ENCODE data around the gene CLTA. TPM values are rescaled to one million over a fixed set of nuclear protein-coding genes. Genes with fewer than 3 reads are reported as not detected.
"Not testable (repeated sequence)": the region's sequence is repeated elsewhere in the genome, so short reads cannot be mapped to it uniquely, and the experiment has no call there.

CLTA gene
- polyA plus RNA-seq, 3 donors from 2014 or later = 62.2 to 121 (median 89.0) TPM

DNA sequence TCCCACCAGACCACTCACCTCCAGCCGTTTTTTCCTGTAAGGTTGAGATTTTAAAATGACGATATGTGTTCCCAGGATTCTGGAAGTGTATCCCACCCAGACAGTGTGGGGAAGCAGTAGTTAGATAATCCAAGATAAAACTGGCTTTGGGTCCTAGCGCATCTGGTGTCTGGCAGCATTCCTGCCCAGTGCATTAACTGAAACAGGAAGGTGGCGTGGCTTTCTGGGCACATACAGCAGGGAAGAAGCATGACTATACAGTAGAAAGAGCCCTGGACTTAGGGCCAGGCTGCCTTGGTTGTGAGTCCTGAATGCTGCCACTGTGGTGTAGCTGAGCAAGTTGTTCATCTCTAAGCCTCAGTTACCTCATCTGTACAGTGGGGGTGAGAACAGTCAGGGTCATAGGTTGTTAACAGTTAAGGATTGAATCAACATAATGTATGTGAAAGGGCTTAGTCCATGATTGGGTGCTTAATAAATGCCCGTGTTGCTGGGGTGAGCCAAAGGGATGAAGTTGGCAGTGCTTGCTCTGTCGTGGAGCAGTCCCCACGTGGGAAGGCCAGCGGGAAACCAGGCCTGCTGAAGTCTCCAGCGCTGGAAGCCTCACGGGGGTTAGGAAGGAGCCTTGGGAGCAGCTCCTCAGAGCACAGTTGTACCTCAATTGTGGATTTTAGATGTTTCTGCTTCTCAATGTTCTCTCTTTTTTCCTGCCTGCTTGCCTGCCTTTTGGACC lies 18.0 kb downstream of the CLTA start:
- Mint-ChIP-seq H3K9me3 (no peaks in the 10 kb centered on the region), H3K27me3 (ENCODE audit: low read depth in 3 of 3) (no peaks in the 10 kb centered on the region), H3K4me1 (peaks cover 55 to 83% of the 10 kb centered on the region in 2 donors), H3K27ac (peak overlapping the region in 5 of 6 donors; percentile 49 to 80 (median 72)), H3K36me3 (peaks cover 0 to 38% (median 25%) of the 10 kb centered on the region in 3 donors), H3K4me3 (no peak overlapping the region)
- DNase-seq = no peak

- H3K36me3 Mint-ChIP-seq = peaks cover 0 to 29% (median 20%) of the 10 kb centered on the region in 3 donors
- H3K4me3 Mint-ChIP-seq = no peak overlapping the region
- H3K27me3 Mint-ChIP-seq (ENCODE audit: low read depth in 3 of 3) = no peaks in the 10 kb centered on the region
- no peaks in the 10 kb centered on the region for H3K9me3 Mint-ChIP-seq
- no peak for DNase-seq
- H3K27ac Mint-ChIP-seq = peak overlapping the region in 4 of 6 donors; percentile 0 to 58 (median 15)
- H3K4me1 Mint-ChIP-seq = peaks cover 52 to 94% of the 10 kb centered on the region in 2 donors
Observed at GRCh38 chr9:36210722-36211121, 20.0 kb downstream of the CLTA start.

- no peak for DNase-seq
- peaks cover 54 to 92% of the 10 kb centered on the region in 2 donors for H3K4me1 Mint-ChIP-seq
- H3K27ac Mint-ChIP-seq = peak overlapping the region in 3 of 6 donors; percentile 29 to 58 (median 30)
- peaks cover 0 to 24% (median 20%) of the 10 kb centered on the region in 3 donors for H3K36me3 Mint-ChIP-seq
- no peaks in the 10 kb centered on the region for H3K9me3 Mint-ChIP-seq
- no peak overlapping the region for H3K4me3 Mint-ChIP-seq
- H3K27me3 Mint-ChIP-seq (ENCODE audit: low read depth in 3 of 3) = no peaks in the 10 kb centered on the region
Observed at GRCh38 chr9:36211510-36211909, 20.8 kb downstream of the CLTA start.

- H3K9me3 Mint-ChIP-seq = no peaks in the 10 kb centered on the region
- no peaks in the 10 kb centered on the region for H3K27me3 Mint-ChIP-seq (ENCODE audit: low read depth in 3 of 3)
- no peak for DNase-seq
- H3K4me3 Mint-ChIP-seq = no peak overlapping the region
- H3K4me1 Mint-ChIP-seq = peaks cover 48 to 87% of the 10 kb centered on the region in 2 donors
- H3K36me3 Mint-ChIP-seq = peaks cover 0 to 20% (median 16%) of the 10 kb centered on the region in 3 donors
- H3K27ac Mint-ChIP-seq = peak overlapping the region in 3 of 6 donors; percentile 17 to 71 (median 60)
Observed at GRCh38 chr9:36213387-36213786, 22.7 kb downstream of the CLTA start.

GRCh38 chr9:36213989-36214388 lies 23.3 kb downstream of the CLTA start:
- no peaks in the 10 kb centered on the region for H3K9me3 Mint-ChIP-seq
- no peak overlapping the region for H3K4me3 Mint-ChIP-seq
- H3K36me3 Mint-ChIP-seq = peaks cover 0 to 21% (median 17%) of the 10 kb centered on the region in 3 donors
- no peak for DNase-seq
- H3K27me3 Mint-ChIP-seq (ENCODE audit: low read depth in 3 of 3) = no peaks in the 10 kb centered on the region
- peaks cover 48 to 87% of the 10 kb centered on the region in 2 donors for H3K4me1 Mint-ChIP-seq
- H3K27ac Mint-ChIP-seq = peak overlapping the region in 3 of 6 donors; percentile 28 to 40 (median 31)

DNA sequence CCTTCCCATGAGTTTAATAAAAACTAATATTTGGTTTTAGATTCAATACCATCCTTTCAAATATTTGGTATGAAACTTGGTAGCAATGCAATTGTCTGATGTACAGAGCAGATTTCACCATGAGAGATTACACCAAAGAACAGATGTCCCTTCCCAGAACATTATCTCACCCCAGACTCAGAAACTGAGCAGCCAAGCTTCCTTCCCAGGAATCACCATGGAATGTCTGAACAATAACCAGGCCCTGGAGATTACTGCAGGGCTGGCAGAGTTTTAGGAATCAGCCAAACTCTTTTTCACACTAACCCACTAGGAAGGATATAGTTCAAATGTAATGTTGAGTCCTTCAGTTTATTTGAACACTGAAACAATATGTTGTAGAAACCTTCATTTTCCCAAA lies 23.9 kb downstream of the CLTA start:
- no peaks in the 10 kb centered on the region for H3K9me3 Mint-ChIP-seq
- no peak overlapping the region for H3K4me3 Mint-ChIP-seq
- peaks cover 47 to 86% of the 10 kb centered on the region in 2 donors for H3K4me1 Mint-ChIP-seq
- no peaks in the 10 kb centered on the region for H3K27me3 Mint-ChIP-seq (ENCODE audit: low read depth in 3 of 3)
- H3K27ac Mint-ChIP-seq = peak overlapping the region in 4 of 6 donors; percentile 30 to 60 (median 40)
- DNase-seq = no peak
- H3K36me3 Mint-ChIP-seq = peaks cover 0 to 23% (median 17%) of the 10 kb centered on the region in 3 donors

DNA sequence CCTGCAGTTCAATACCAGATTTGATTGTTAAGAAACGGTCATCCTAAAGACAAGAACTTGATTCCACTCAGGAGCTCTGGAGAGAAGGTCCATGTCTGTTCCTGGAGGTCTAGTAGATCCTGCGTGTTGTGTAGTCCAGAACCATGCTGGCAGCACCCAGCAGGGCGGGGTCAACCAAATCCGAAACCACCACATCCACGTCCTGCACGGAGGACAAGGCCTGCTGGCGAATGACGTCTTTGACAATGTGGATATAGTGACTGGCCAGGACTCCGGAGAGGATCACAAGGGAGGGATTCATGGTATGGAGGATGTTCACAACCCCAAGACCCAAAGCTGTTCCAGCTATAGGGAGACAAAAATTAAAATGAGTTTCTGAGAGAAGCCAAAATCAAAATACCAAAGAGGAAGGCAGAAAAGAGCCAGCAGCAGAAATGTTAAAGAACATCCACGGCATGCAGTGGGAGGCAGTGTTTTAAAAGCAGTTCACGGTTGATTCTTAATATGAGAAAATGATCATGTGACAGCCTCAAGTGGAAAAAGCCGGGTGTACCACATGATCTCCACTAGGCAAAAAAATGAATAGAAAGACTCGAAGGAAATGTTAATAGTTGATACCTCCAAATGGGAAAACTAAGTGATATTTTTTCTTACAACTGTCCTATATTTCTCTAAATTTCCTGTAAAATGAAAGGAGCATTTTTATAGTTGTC lies 26.7 kb downstream of the CLTA start:
- H3K27me3 Mint-ChIP-seq (ENCODE audit: low read depth in 3 of 3) = no peaks in the 10 kb centered on the region
- no peak for DNase-seq
- peaks cover 11 to 29% (median 20%) of the 10 kb centered on the region in 3 donors for H3K36me3 Mint-ChIP-seq
- H3K27ac Mint-ChIP-seq = peak overlapping the region in 5 of 6 donors; percentile 13 to 79 (median 54)
- H3K4me1 Mint-ChIP-seq = peaks cover 40 to 61% of the 10 kb centered on the region in 2 donors
- H3K4me3 Mint-ChIP-seq = no peak overlapping the region
- no peaks in the 10 kb centered on the region for H3K9me3 Mint-ChIP-seq

GRCh38 chr9:36218011-36218410 lies 27.3 kb downstream of the CLTA start:
- H3K27ac Mint-ChIP-seq = peak overlapping the region; percentile 13 to 82 (median 52)
- no peaks in the 10 kb centered on the region for H3K9me3 Mint-ChIP-seq
- no peak overlapping the region for H3K4me3 Mint-ChIP-seq
- no peak for DNase-seq
- H3K27me3 Mint-ChIP-seq (ENCODE audit: low read depth in 3 of 3) = peaks cover 0 to 2% (median 0%) of the 10 kb centered on the region in 3 donors
- H3K36me3 Mint-ChIP-seq = peaks cover 17 to 34% (median 24%) of the 10 kb centered on the region in 3 donors
- H3K4me1 Mint-ChIP-seq = peaks cover 39 to 57% of the 10 kb centered on the region in 2 donors

- peaks cover 22 to 35% (median 26%) of the 10 kb centered on the region in 3 donors for H3K36me3 Mint-ChIP-seq
- no peak for DNase-seq
- H3K27me3 Mint-ChIP-seq (ENCODE audit: low read depth in 3 of 3) = peaks cover 0 to 2% (median 0%) of the 10 kb centered on the region in 3 donors
- H3K4me3 Mint-ChIP-seq = peak overlapping the region in 1 of 5 donors; percentile 5
- H3K27ac Mint-ChIP-seq = peak overlapping the region in 5 of 6 donors; percentile 13 to 82 (median 51)
- peaks cover 35 to 52% of the 10 kb centered on the region in 2 donors for H3K4me1 Mint-ChIP-seq
- H3K9me3 Mint-ChIP-seq = no peaks in the 10 kb centered on the region
Observed at GRCh38 chr9:36218411-36218901, 27.7 kb downstream of the CLTA start.

GRCh38 chr9:36221667-36222066 lies 30.9 kb downstream of the CLTA start:
- Mint-ChIP-seq H3K9me3 (no peaks in the 10 kb centered on the region), H3K27me3 (ENCODE audit: low read depth in 3 of 3) (peaks cover 0 to 2% (median 1%) of the 10 kb centered on the region in 3 donors), H3K36me3 (peaks cover 23 to 38% (median 29%) of the 10 kb centered on the region in 3 donors), H3K4me1 (peaks cover 25 to 26% of the 10 kb centered on the region in 2 donors), H3K4me3 (no peak overlapping the region), H3K27ac (no peak overlapping the region)
- no peak for DNase-seq

GRCh38 chr9:36222449-36222848 lies 31.7 kb downstream of the CLTA start:
- H3K4me1 Mint-ChIP-seq = peaks cover 21 to 22% of the 10 kb centered on the region in 2 donors
- DNase-seq = no peak
- H3K27ac Mint-ChIP-seq = peak overlapping the region in 1 of 6 donors; percentile 67
- H3K4me3 Mint-ChIP-seq = no peak overlapping the region
- H3K9me3 Mint-ChIP-seq = no peaks in the 10 kb centered on the region
- H3K27me3 Mint-ChIP-seq (ENCODE audit: low read depth in 3 of 3) = peaks cover 0 to 2% (median 1%) of the 10 kb centered on the region in 3 donors
- H3K36me3 Mint-ChIP-seq = peaks cover 28 to 43% (median 32%) of the 10 kb centered on the region in 3 donors

DNA sequence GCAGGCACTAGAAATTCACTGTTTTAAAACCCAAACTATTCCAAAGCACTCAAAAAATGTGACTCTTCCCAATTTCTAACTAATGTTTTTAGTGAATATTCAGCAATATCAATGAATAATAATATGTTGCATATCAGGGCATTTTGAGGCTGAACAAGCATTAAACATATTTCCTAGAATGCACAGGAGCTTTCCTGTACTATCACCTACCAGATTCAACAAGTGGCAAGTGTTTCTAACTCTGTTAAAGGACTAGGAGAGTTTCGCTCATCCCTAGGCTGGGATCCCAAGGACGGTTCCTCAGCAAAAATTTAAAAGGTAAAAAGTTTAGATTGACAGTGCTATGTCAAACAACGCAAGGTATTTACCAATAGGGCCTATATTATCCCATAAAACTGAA lies 46.5 kb downstream of the CLTA start:
- no peaks in the 10 kb centered on the region for H3K9me3 Mint-ChIP-seq
- DNase-seq = no peak
- peaks cover 0 to 2% (median 0%) of the 10 kb centered on the region in 3 donors for H3K27me3 Mint-ChIP-seq (ENCODE audit: low read depth in 3 of 3)
- peaks cover 0 to under 1% of the 10 kb centered on the region in 2 donors for H3K4me1 Mint-ChIP-seq
- no peak overlapping the region for H3K4me3 Mint-ChIP-seq
- H3K27ac Mint-ChIP-seq = no peak overlapping the region
- peaks cover 8 to 22% (median 8%) of the 10 kb centered on the region in 3 donors for H3K36me3 Mint-ChIP-seq

DNA sequence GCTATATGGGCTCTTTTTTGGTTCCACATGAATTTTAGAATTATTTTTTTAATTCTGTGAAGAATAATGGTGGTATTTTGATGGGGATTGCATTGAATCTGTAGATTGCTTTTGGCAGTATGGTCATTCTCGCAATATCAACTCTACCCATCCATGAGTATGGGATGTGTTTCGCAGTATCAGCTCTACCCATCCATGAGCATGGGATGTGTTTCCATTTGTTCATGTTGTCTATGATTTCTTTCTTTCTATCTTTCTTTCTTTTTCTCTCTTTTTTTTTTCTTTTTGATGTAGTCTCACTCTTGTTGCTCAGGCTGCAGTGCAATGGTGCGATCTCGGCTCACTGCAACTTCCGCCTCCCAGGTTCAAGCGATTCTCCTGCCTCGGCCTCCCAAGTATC lies 48.5 kb downstream of the CLTA start:
- H3K27ac Mint-ChIP-seq; H3K27me3 Mint-ChIP-seq (ENCODE audit: low read depth in 3 of 3); DNase-seq; H3K4me3 Mint-ChIP-seq; H3K9me3 Mint-ChIP-seq; H3K4me1 Mint-ChIP-seq: not testable (repeated sequence)
- H3K36me3 Mint-ChIP-seq = peaks cover 7 to 14% (median 12%) of the 10 kb centered on the region in 3 donors

GRCh38 chr9:36239675-36240074 lies 49.0 kb downstream of the CLTA start:
- not testable (repeated sequence) for DNase-seq; H3K4me1 Mint-ChIP-seq; H3K9me3 Mint-ChIP-seq; H3K4me3 Mint-ChIP-seq; H3K27me3 Mint-ChIP-seq (ENCODE audit: low read depth in 3 of 3); H3K27ac Mint-ChIP-seq
- H3K36me3 Mint-ChIP-seq = peaks cover 7 to 15% (median 12%) of the 10 kb centered on the region in 3 donors

All from immature natural killer cell (primary cell).